ENCODE results near the gene ADRB2. TPM values are rescaled to one million over a fixed set of nuclear protein-coding genes. Genes with fewer than 3 reads are reported as not detected.
"Not testable (repeated sequence)": the region's sequence is repeated elsewhere in the genome, so short reads cannot be mapped to it uniquely, and the experiment has no call there.

Gene ADRB2
- total RNA-seq, 1 experiment from 2014 or later, result 0.48 TPM

GRCh38 chr5:148799737-148800527 is 26.5 kb upstream of the ADRB2 start:
- in situ Hi-C loops (cut with HindIII; ENCODE audit: low pct_unique_long_range_greater_than_20kb, low sequenced_read_pairs), result no loop called here
- no peak for DNase-seq (ENCODE audit: low read depth, low spot score)

- no peak for DNase-seq (ENCODE audit: low read depth, low spot score)
- in situ Hi-C loops (cut with HindIII; ENCODE audit: low pct_unique_long_range_greater_than_20kb, low sequenced_read_pairs), result no loop called here
Measured at GRCh38 chr5:148801682-148802276, 24.6 kb upstream of the ADRB2 start.

DNA sequence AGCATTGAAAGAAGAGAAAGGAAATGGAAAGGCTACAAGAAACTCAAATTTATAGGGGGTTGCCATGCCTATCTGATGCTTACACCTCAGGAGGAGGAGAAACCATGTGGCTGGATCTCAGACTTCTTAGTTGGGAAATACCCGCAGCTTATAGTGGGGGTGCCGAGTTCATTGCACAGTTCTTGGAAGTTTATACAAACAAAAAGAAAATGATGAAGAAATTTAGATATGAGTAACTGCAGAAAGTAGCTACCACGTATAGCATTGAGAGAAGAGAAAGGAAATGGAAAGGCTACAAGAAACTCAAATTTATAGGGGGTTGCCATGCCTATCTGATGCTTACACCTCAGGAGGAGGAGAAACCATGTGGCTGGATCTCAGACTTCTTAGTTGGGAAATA is 23.0 kb upstream of the ADRB2 start:
- DNase-seq (ENCODE audit: low read depth, low spot score); in situ Hi-C loops (cut with HindIII; ENCODE audit: low pct_unique_long_range_greater_than_20kb, low sequenced_read_pairs): not testable (repeated sequence)

- DNase-seq (ENCODE audit: low read depth, low spot score), result no peak
- in situ Hi-C loops (cut with HindIII; ENCODE audit: low pct_unique_long_range_greater_than_20kb, low sequenced_read_pairs), result no loop called here
Measured at GRCh38 chr5:148804393-148804792, 22.0 kb upstream of the ADRB2 start.

- in situ Hi-C loops (cut with HindIII; ENCODE audit: low pct_unique_long_range_greater_than_20kb, low sequenced_read_pairs), result no loop called here
- DNase-seq (ENCODE audit: low read depth, low spot score), result no peak
Measured at GRCh38 chr5:148805326-148806290, 20.8 kb upstream of the ADRB2 start.

DNA sequence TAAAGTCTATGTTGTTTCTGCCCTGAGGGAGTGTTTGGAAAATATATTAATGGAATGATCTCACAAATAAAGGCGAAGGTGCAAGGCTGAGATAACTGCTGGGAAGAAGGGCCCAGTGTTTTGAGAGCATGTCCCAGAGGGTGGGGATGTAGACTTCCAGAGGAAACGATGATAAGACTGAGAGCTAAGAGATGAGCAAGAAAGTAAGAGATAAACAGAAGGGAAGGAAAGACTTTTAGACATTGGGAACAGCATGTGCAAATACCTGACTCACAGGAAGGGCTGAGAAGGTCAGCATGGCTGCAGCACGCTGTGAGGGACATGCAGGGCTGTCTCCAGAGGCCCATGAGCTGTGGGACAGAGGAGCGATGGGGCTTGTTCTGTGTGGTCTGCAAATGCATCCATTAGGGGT is 19.9 kb upstream of the ADRB2 start:
- in situ Hi-C loops (cut with HindIII; ENCODE audit: low pct_unique_long_range_greater_than_20kb, low sequenced_read_pairs), result no loop called here
- DNase-seq (ENCODE audit: low read depth, low spot score), result no peak

GRCh38 chr5:148807851-148808250 is 18.6 kb upstream of the ADRB2 start:
- no peak for DNase-seq (ENCODE audit: low read depth, low spot score)
- in situ Hi-C loops (cut with HindIII; ENCODE audit: low pct_unique_long_range_greater_than_20kb, low sequenced_read_pairs), result no loop called here

DNA sequence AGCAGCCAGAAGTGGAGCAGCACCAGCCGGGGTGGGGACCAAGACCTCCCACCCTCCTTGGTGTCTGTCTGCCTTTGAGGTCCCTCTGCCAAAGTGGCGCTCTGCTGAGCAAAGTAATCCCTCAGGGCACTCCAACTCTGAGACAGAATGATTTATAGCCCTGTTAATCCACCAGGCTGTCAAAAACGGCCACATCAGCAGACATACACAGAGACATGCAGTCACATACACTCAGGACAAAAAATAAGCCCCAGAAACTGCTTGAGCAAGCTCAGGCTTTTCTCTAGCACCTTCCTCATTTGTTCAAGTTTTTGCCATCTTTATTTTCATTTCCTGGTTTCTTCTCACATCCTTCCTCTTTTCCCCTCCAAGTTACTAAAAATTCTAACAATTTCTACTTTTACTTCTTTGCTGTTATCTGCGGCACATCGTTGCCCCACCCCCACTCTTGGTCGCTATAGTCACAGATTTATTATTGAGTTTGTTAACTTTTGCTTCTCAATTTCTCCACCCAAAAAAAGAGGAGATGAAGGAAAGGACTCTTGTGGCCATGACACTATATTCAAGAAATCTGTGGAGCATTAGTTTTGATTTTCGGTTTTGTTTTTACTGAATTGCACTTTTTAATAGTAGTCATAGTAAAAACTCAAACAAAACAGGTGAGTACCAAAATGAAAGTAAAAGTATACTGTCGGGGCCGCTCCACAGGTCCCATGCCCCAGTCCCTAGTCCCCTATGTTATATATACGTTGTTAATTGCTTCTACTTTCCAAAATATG is 17.4 kb upstream of the ADRB2 start:
- DNase-seq (ENCODE audit: low read depth, low spot score), result no peak
- in situ Hi-C loops (cut with HindIII; ENCODE audit: low pct_unique_long_range_greater_than_20kb, low sequenced_read_pairs), result no loop called here

GRCh38 chr5:148809781-148810524 is 16.5 kb upstream of the ADRB2 start:
- DNase-seq (ENCODE audit: low read depth, low spot score), result no peak
- in situ Hi-C loops (cut with HindIII; ENCODE audit: low pct_unique_long_range_greater_than_20kb, low sequenced_read_pairs), result no loop called here

DNA sequence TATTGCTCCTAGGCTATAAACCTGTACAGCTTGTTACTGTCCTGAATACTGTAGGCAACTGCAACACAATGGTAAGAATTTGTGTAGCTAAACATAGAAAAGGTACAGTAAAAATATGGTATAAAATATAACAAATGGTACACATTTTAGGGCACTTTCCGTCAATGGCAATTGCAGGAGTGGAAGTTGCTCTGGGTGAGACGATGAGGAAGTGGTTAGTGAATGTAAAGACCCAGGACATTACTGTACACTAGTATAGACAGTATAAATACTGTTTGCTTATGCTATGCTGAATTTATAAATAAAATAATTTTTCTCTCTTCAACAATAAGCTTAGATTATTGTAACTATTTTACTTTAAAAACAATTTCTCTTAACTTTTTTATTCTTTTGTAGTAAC is 15.6 kb upstream of the ADRB2 start:
- in situ Hi-C loops (cut with HindIII; ENCODE audit: low pct_unique_long_range_greater_than_20kb, low sequenced_read_pairs), result no loop called here
- DNase-seq (ENCODE audit: low read depth, low spot score), result no peak

DNA sequence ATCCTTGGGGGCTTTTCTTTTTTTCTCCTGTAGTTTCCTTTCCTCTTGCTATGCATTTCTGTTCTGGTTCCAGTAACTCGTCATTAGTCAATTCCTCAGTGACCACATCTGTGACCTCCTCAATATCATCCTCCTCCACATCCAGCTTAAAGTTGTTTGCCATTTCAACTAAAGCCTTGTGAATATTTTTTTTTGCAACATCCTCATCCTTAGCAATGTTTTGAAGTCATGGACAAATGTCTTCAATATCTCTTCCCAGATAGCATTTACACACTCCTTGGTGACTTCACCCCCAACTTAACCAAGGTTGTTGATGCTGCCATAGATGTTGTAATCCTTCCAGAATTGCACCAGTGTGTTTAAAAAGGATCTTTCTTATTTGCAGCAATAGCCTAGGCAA is 14.7 kb upstream of the ADRB2 start:
- DNase-seq (ENCODE audit: low read depth, low spot score), result no peak
- in situ Hi-C loops (cut with HindIII; ENCODE audit: low pct_unique_long_range_greater_than_20kb, low sequenced_read_pairs), result no loop called here

DNA sequence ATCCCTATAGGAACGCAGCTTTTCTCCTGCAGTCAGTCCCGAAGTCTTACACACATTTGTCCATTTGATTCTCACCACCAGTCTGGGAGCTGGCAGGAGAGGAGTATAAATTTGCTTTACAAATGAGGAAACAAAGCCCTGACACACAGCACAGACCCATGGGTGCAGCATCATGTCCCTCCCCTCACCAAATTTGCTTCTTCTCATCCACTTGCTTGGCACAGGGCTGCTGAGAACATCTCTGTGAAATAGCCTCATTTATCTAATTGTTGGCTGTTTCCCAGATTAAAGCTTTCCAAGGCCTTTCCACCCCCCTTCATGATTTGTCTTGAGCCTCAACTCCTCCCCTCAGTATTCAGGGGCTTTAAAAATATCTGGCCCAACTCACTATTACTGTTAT is 11.3 kb upstream of the ADRB2 start:
- no peak for DNase-seq (ENCODE audit: low read depth, low spot score)
- in situ Hi-C loops (cut with HindIII; ENCODE audit: low pct_unique_long_range_greater_than_20kb, low sequenced_read_pairs), result no loop called here

- in situ Hi-C loops (cut with HindIII; ENCODE audit: low pct_unique_long_range_greater_than_20kb, low sequenced_read_pairs), result no loop called here
- no peak for DNase-seq (ENCODE audit: low read depth, low spot score)
Measured at GRCh38 chr5:148815578-148815977, 10.8 kb upstream of the ADRB2 start.

DNA sequence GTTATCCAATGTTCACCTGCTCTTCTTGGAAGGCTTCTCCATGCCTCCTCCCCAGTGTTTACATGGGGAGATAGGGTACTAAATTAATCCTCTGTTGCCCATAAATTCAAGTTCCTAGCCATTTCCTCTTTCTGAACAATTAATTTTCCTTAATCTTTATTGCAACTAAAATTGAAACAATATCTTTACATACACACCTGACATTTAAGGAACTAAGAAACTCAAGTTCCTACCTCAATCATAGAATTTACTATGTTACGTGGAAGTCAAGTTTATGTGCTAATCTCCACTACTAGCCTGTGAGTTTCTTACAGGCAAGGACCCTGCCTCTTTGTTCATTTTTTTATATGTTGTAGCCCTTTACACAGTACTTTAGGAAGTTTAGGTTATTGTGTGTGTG is 10.1 kb upstream of the ADRB2 start:
- DNase-seq (ENCODE audit: low read depth, low spot score), result no peak
- in situ Hi-C loops (cut with HindIII; ENCODE audit: low pct_unique_long_range_greater_than_20kb, low sequenced_read_pairs), result no loop called here

- no peak for DNase-seq (ENCODE audit: low read depth, low spot score)
- in situ Hi-C loops (cut with HindIII; ENCODE audit: low pct_unique_long_range_greater_than_20kb, low sequenced_read_pairs), result no loop called here
Measured at GRCh38 chr5:148816782-148817181, 9.6 kb upstream of the ADRB2 start.

- in situ Hi-C loops (cut with HindIII; ENCODE audit: low pct_unique_long_range_greater_than_20kb, low sequenced_read_pairs), result no loop called here
- no peak for DNase-seq (ENCODE audit: low read depth, low spot score)
Measured at GRCh38 chr5:148817606-148818005, 8.8 kb upstream of the ADRB2 start.

Data from SK-MEL-5 (cell line).